GM12801 (cell line): ENCODE measurements around the gene DNASE2B.

ENCODE experiments used
- TF ChIP-seq, protein P1 (sequence below): IDR thresholded peaks from one replicate; pipeline ENCODE4 v1.5.1; 2011; ENCODE audit warnings: control low read depth; ENCODE audit not compliant: insufficient read length; ENCODE audit errors: extremely low read depth

The DNASE2B gene

GRCh38 chr1:84387480-84388163, 10.7 kb upstream of the DNASE2B start:
- TF ChIP-seq, protein P1, sequence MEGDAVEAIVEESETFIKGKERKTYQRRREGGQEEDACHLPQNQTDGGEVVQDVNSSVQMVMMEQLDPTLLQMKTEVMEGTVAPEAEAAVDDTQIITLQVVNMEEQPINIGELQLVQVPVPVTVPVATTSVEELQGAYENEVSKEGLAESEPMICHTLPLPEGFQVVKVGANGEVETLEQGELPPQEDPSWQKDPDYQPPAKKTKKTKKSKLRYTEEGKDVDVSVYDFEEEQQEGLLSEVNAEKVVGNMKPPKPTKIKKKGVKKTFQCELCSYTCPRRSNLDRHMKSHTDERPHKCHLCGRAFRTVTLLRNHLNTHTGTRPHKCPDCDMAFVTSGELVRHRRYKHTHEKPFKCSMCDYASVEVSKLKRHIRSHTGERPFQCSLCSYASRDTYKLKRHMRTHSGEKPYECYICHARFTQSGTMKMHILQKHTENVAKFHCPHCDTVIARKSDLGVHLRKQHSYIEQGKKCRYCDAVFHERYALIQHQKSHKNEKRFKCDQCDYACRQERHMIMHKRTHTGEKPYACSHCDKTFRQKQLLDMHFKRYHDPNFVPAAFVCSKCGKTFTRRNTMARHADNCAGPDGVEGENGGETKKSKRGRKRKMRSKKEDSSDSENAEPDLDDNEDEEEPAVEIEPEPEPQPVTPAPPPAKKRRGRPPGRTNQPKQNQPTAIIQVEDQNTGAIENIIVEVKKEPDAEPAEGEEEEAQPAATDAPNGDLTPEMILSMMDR, result no peak

- TF ChIP-seq, protein P1, result no peak
These were observed 8.1 kb upstream of the DNASE2B start for GRCh38 chr1:84390226-84390625.

GRCh38 chr1:84401156-84401555, 2.9 kb downstream of the DNASE2B start:
- TF ChIP-seq, protein P1, result no peak

DNA sequence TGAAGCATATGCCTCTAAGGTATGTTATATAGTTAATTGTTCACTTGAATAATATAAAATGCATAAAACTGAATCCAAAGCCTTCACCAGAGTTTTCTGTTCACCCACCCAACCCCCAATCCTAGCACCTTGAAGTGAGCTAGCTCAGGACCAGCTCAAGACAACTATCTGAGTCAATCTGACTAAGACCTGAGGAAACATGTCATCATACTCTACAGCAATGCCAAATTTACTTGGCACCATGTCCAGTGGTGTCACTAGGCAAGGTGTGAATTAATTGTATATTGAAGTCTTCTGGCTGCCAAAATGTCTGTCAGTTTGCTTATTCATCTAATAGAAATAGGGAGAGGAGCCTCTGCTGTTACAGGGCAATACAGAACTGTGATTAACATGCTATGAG, 3.8 kb downstream of the DNASE2B start:
- TF ChIP-seq, protein P1, result no peak

DNA sequence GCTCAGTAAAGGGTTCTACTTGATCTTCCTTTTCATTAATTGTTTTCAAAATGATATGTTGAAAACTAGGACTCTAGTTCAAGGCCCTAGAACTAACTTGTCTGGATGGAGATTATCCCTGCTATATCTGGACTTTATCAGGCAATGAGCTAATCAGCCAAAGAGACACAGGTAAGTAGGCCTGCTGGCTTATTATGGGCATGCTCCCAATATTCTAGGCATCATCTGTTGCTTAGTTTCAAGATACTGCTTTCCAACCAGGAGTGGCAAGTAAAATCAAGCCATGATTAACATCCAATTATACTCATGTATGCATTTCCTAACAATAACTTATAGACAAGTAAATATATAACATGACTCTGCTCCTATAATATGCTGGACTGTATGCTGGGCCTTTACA, 4.2 kb downstream of the DNASE2B start:
- TF ChIP-seq, protein P1, result no peak

GRCh38 chr1:84403347-84403746, 5.1 kb downstream of the DNASE2B start:
- TF ChIP-seq, protein P1, result no peak

- TF ChIP-seq, protein P1, result no peak
These were observed 8.1 kb downstream of the DNASE2B start for GRCh38 chr1:84406346-84406861.
